ENCODE measurements around the gene UBQLN3.

The UBQLN3 gene

DNA sequence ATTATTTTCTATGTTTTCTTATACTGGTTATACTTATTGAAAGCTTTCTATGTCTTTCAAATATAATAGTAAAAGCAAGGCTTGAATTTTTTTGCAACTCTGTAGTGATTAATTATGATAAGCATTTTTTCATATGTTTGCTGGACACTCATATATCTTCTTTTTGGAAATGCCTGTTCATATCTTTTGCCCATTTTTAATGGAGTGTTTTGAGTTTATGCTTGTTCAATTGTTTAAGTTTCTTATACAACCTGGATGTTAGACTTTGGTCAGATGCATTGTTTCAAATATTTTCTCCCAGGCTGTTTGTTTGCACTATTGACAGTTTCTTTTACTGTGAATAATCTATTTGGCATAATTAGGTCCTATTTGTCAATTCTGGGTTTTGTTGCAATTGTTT is 26.7 kb upstream of the UBQLN3 start (continued):
- TF ChIP-seq ZNF391 (tag by site-specific recombination; IDR thresholded peaks at IDR 0.05; ENCODE audit: borderline replicate concordance, low read depth) (no peak), ZNF335 (tag by site-specific recombination; conservative IDR thresholded peaks at IDR 0.05) (no peak)

DNA sequence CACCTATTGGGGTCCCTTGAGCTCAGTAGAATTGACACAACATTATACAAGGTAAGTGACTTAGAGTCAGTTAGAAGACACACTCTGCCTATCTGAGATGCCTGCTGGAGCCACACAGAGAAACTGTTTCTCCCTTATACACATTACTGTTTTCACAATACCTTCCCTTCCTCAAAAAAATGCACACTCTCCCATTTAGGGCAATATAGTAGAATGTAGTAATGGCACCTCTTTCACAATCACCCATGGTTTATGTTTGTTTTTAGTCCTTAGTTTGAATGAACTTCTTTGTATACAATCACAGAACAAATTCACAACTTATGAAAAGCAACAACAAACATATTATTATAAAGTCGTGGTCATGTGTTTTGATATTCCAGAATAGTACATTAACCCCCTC is 24.3 kb upstream of the UBQLN3 start:
- no peak overlapping the region for H3K4me3 ChIP-seq (ENCODE audit: low read depth, low read length)
- H3K4me1 ChIP-seq (ENCODE audit: control insufficient read depth, insufficient read depth, low read length): no peaks in the 10 kb centered on the region
- POLR2A ChIA-PET: no interaction called here
- H3K9me3 ChIP-seq (ENCODE audit: control insufficient read depth, insufficient read depth, low read depth, low read length): no peaks in the 10 kb centered on the region
- H3K27ac ChIP-seq (ENCODE audit: extremely low read depth, low read depth, low read length): no peak overlapping the region
- H3K36me3 ChIP-seq (ENCODE audit: control insufficient read depth in 2 of 2, insufficient read depth in 1 of 2, low read length in 2 of 2): no peaks in the 10 kb centered on the region
- TF ChIP-seq ZNF274 (IDR thresholded peaks at IDR 0.05; ENCODE audit: low read length) (no peak), ZNF274 (tag by site-specific recombination; IDR thresholded peaks at IDR 0.05; ENCODE audit: borderline replicate concordance) (no peak), ZNF660 (tag by site-specific recombination; IDR thresholded peaks at IDR 0.05) (no peak), ZFP3 (tag by site-specific recombination; IDR thresholded peaks at IDR 0.05; ENCODE audit: low read depth) (no peak), SCRT2 (tag by site-specific recombination; IDR thresholded peaks at IDR 0.05) (no peak), MEIS1 (CRISPR knock-in tag; IDR thresholded peaks at IDR 0.05; ENCODE audit: borderline replicate concordance) (no peak), GLIS1 (tag by site-specific recombination; IDR thresholded peaks at IDR 0.05) (no peak), GLI4 (tag by site-specific recombination; IDR thresholded peaks at IDR 0.05) (no peak)
- TF ChIP-seq, protein P1, sequence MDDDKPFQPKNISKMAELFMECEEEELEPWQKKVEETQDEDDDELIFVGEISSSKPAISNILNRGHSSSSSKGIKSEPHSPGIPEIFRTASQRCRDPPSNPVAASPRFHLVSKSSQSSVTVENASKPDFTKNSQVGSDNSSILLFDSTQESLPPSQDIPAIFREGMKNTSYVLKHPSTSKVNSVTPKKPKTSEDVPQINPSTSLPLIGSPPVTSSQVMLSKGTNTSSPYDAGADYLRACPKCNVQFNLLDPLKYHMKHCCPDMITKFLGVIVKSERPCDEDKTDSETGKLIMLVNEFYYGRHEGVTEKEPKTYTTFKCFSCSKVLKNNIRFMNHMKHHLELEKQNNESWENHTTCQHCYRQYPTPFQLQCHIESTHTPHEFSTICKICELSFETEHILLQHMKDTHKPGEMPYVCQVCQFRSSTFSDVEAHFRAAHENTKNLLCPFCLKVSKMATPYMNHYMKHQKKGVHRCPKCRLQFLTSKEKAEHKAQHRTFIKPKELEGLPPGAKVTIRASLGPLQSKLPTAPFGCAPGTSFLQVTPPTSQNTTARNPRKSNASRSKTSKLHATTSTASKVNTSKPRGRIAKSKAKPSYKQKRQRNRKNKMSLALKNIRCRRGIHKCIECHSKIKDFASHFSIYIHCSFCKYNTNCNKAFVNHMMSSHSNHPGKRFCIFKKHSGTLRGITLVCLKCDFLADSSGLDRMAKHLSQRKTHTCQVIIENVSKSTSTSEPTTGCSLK (tag by site-specific recombination; IDR thresholded peaks at IDR 0.05): no peak
- TF ChIP-seq, protein P2, sequence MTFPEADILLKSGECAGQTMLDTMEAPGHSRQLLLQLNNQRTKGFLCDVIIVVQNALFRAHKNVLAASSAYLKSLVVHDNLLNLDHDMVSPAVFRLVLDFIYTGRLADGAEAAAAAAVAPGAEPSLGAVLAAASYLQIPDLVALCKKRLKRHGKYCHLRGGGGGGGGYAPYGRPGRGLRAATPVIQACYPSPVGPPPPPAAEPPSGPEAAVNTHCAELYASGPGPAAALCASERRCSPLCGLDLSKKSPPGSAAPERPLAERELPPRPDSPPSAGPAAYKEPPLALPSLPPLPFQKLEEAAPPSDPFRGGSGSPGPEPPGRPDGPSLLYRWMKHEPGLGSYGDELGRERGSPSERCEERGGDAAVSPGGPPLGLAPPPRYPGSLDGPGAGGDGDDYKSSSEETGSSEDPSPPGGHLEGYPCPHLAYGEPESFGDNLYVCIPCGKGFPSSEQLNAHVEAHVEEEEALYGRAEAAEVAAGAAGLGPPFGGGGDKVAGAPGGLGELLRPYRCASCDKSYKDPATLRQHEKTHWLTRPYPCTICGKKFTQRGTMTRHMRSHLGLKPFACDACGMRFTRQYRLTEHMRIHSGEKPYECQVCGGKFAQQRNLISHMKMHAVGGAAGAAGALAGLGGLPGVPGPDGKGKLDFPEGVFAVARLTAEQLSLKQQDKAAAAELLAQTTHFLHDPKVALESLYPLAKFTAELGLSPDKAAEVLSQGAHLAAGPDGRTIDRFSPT (tag by site-specific recombination; IDR thresholded peaks at IDR 0.05): no peak
- TF ChIP-seq, protein P3, sequence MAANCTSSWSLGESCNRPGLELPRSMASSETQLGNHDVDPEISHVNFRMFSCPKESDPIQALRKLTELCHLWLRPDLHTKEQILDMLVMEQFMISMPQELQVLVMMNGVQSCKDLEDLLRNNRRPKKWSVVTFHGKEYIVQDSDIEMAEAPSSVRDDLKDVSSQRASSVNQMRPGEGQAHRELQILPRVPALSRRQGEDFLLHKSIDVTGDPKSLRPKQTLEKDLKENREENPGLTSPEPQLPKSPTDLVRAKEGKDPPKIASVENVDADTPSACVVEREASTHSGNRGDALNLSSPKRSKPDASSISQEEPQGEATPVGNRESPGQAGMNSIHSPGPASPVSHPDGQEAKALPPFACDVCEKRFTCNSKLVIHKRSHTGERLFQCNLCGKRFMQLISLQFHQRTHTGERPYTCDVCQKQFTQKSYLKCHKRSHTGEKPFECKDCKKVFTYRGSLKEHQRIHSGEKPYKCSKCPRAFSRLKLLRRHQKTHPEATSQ (tag by site-specific recombination; IDR thresholded peaks at IDR 0.05): no peak
- TF ChIP-seq, protein P4, sequence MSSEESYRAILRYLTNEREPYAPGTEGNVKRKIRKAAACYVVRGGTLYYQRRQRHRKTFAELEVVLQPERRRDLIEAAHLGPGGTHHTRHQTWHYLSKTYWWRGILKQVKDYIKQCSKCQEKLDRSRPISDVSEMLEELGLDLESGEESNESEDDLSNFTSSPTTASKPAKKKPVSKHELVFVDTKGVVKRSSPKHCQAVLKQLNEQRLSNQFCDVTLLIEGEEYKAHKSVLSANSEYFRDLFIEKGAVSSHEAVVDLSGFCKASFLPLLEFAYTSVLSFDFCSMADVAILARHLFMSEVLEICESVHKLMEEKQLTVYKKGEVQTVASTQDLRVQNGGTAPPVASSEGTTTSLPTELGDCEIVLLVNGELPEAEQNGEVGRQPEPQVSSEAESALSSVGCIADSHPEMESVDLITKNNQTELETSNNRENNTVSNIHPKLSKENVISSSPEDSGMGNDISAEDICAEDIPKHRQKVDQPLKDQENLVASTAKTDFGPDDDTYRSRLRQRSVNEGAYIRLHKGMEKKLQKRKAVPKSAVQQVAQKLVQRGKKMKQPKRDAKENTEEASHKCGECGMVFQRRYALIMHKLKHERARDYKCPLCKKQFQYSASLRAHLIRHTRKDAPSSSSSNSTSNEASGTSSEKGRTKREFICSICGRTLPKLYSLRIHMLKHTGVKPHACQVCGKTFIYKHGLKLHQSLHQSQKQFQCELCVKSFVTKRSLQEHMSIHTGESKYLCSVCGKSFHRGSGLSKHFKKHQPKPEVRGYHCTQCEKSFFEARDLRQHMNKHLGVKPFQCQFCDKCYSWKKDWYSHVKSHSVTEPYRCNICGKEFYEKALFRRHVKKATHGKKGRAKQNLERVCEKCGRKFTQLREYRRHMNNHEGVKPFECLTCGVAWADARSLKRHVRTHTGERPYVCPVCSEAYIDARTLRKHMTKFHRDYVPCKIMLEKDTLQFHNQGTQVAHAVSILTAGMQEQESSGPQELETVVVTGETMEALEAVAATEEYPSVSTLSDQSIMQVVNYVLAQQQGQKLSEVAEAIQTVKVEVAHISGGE (tag by site-specific recombination; conservative IDR thresholded peaks at IDR 0.05; ENCODE audit: low read depth): no peak
- CTCF ChIA-PET: interaction anchor here (0.7 kb wide), 1 partner anchor 29 kb away, joined by 3 read pairs; no protein-coding TSS in a partner anchor

Measured in HEK293 (cell line).